Neuronal stem cell (in vitro differentiated cells): Measurements from ENCODE around the gene ADRM1.
A peak's percentile ranks its signal among the peaks of the same experiment; 100 is the strongest.

Experiments used
- DNase-seq: peaks from one replicate; pipeline ENCODE4 v3.0.0-alpha.2; 2013; ENCODE audit warnings: low spot score
- H2AFZ ChIP-seq: one replicate; pipeline ENCODE4 v1.6.1; 2013; ENCODE audit warnings: mild to moderate bottlenecking, low read length, inconsistent platforms
- H2AK5ac ChIP-seq: 2 replicates; pipeline ENCODE4 v1.6.1; 2013; ENCODE audit warnings: low read depth, mild to moderate bottlenecking, inconsistent platforms, low read length, moderate library complexity, mixed read lengths
- H2BK120ac ChIP-seq: 2 replicates; pipeline ENCODE4 v1.6.1; 2013; ENCODE audit warnings: low read depth, mild to moderate bottlenecking, inconsistent platforms, low read length, moderate library complexity, mixed read lengths
- H2BK12ac ChIP-seq: one replicate; pipeline ENCODE4 v1.6.1; 2013; ENCODE audit warnings: low read length, inconsistent platforms
- H2BK15ac ChIP-seq: 2 replicates; pipeline ENCODE4 v1.6.1; 2013; ENCODE audit warnings: mild to moderate bottlenecking, low read length, inconsistent platforms, mixed read lengths
- H2BK5ac ChIP-seq: one replicate; pipeline ENCODE4 v1.6.1; 2013; ENCODE audit warnings: inconsistent platforms, mild to moderate bottlenecking, low read length, moderate library complexity
- H3K14ac ChIP-seq: one replicate; pipeline ENCODE4 v1.6.1; 2013; ENCODE audit warnings: low read length, inconsistent platforms
- H3K18ac ChIP-seq: 2 replicates; pipeline ENCODE4 v1.6.1; 2013; ENCODE audit warnings: low read length, inconsistent platforms
- H3K23ac ChIP-seq: 2 replicates; pipeline ENCODE4 v1.6.1; 2013; ENCODE audit warnings: low read depth, mild to moderate bottlenecking, mixed read lengths, low read length, inconsistent platforms; ENCODE audit not compliant: poor library complexity
- H3K27ac ChIP-seq: replicated peaks from 3 replicates; pipeline ENCODE4 v1.5.1; 2013; ENCODE audit warnings: low read length, inconsistent platforms
- H3K27me3 ChIP-seq, 3 experiments: 2 replicates each; pipeline ENCODE4 v1.6.1; 2013; ENCODE audit warnings: low read length in 3 of 3, mild to moderate bottlenecking in 2 of 3, inconsistent platforms in 1 of 3, low read depth in 1 of 3, mixed read lengths in 1 of 3, moderate library complexity in 1 of 3; ENCODE audit not compliant: control insufficient read depth in 3 of 3, insufficient read depth in 3 of 3
- H3K36me3 ChIP-seq, 2 donors: replicated peaks in 1 of 2; 2 replicates each; pipeline ENCODE4 v1.6.1; 2013; ENCODE audit warnings: low read length in 2 of 2; ENCODE audit not compliant: control insufficient read depth in 2 of 2, insufficient read depth in 2 of 2
- H3K4ac ChIP-seq: 2 replicates; pipeline ENCODE4 v1.6.1; 2013; ENCODE audit warnings: inconsistent platforms, mild to moderate bottlenecking, low read length, moderate library complexity
- H3K4me1 ChIP-seq, 2 donors: 1 replicate in 1 of 2; 2 replicates in 1 of 2; pipeline ENCODE4 v1.6.1; 2013; ENCODE audit warnings: low read length in 2 of 2, low read depth in 1 of 2; ENCODE audit not compliant: control insufficient read depth in 2 of 2, insufficient read depth in 1 of 2
- H3K4me2 ChIP-seq: one replicate; pipeline ENCODE4 v1.6.1; 2013; ENCODE audit warnings: mild to moderate bottlenecking, low read length, inconsistent platforms; ENCODE audit not compliant: insufficient read depth, poor library complexity, severe bottlenecking
- H3K4me3 ChIP-seq, 2 donors: 2 replicates each; pipeline ENCODE4 v1.5.1; 2013; ENCODE audit warnings: low read length in 2 of 2, mild to moderate bottlenecking in 2 of 2, inconsistent platforms in 1 of 2, moderate library complexity in 1 of 2
- H3K79me1 ChIP-seq: one replicate; pipeline ENCODE4 v1.6.1; 2013; ENCODE audit warnings: low read depth, mild to moderate bottlenecking, inconsistent platforms, low read length, moderate library complexity
- H3K9ac ChIP-seq: one replicate; pipeline ENCODE4 v1.6.1; 2013; ENCODE audit warnings: mild to moderate bottlenecking, low read depth, low read length, inconsistent platforms; ENCODE audit not compliant: poor library complexity
- H3K9me3 ChIP-seq, 2 donors: replicated peaks in 1 of 2; 2 replicates each; pipeline versions ENCODE3 to v1.6.1; 2013; ENCODE audit warnings: low read length in 2 of 2, mild to moderate bottlenecking in 2 of 2, inconsistent platforms in 1 of 2, low read depth in 1 of 2, mixed read lengths in 1 of 2, moderate library complexity in 1 of 2; ENCODE audit not compliant: control insufficient read depth in 2 of 2, insufficient read depth in 1 of 2
- H4K8ac ChIP-seq: one replicate; pipeline ENCODE4 v1.6.1; 2013; ENCODE audit warnings: low read depth, mild to moderate bottlenecking, inconsistent platforms, low read length, moderate library complexity
- H4K91ac ChIP-seq: one replicate; pipeline ENCODE4 v1.6.1; 2013; ENCODE audit warnings: low read length, low read depth, mild to moderate bottlenecking, inconsistent platforms; ENCODE audit not compliant: poor library complexity
- WGBS, 2 donors: extraction: QIAGEN DNeasy Blood & Tissue Kit; methylation state at CpG; one replicate each; pipeline ENCODE4 v1.1.7; 2013; ENCODE audit warnings: missing lambda C conversion rate in 2 of 2, mixed read lengths in 1 of 2; ENCODE audit not compliant: insufficient read length in 2 of 2, insufficient replicate concordance in 1 of 2; ENCODE audit errors: extremely low coverage in 2 of 2; 5-methylcytosine and 5-hydroxymethylcytosine counted together

The ADRM1 gene

GRCh38 chr20:62286493-62287064 lies 16.2 kb upstream of the ADRM1 start:
- Histone ChIP-seq H3K4ac (no peak overlapping the region), H2BK15ac (no peak overlapping the region), H3K27me3 (no peaks in the 10 kb centered on the region), H3K4me1 (no peaks in the 10 kb centered on the region), H3K36me3 (peaks cover 32 to 82% of the 10 kb centered on the region in 2 donors), H2BK12ac (no peak overlapping the region), H3K14ac (no peak overlapping the region), H3K4me3 (no peak overlapping the region), H3K9ac (no peak overlapping the region), H3K9me3 (peaks cover 0 to 3% of the 10 kb centered on the region in 2 donors), H4K91ac (no peak overlapping the region), H3K4me2 (no peak overlapping the region), H3K23ac (no peak overlapping the region), H3K27ac (no peak overlapping the region), H2BK120ac (no peak overlapping the region), H3K79me1 (no peaks in the 10 kb centered on the region), H4K8ac (no peak overlapping the region), H2AK5ac (no peak overlapping the region), H3K18ac (no peak overlapping the region), H2BK5ac (no peak overlapping the region), H2AFZ (no peak overlapping the region)
- WGBS, 2 donors, result no CpG with 5 or more reads among the region's 25 CpGs
- no peak for DNase-seq

GRCh38 chr20:62287129-62287528 lies 15.7 kb upstream of the ADRM1 start:
- Histone ChIP-seq H3K23ac (no peak overlapping the region), H3K9ac (no peak overlapping the region), H2BK15ac (no peak overlapping the region), H3K14ac (no peak overlapping the region), H2AFZ (no peak overlapping the region), H4K91ac (no peak overlapping the region), H3K27ac (no peak overlapping the region), H3K18ac (no peak overlapping the region), H2AK5ac (no peak overlapping the region), H4K8ac (no peak overlapping the region), H2BK120ac (no peak overlapping the region), H3K4me3 (no peak overlapping the region), H3K9me3 (peaks cover 0 to 5% of the 10 kb centered on the region in 2 donors), H3K4me2 (no peak overlapping the region), H3K27me3 (no peaks in the 10 kb centered on the region), H3K4me1 (no peaks in the 10 kb centered on the region), H2BK12ac (no peak overlapping the region), H3K4ac (no peak overlapping the region), H3K79me1 (no peaks in the 10 kb centered on the region), H3K36me3 (peaks cover 32 to 82% of the 10 kb centered on the region in 2 donors), H2BK5ac (no peak overlapping the region)
- WGBS, 2 donors, result no CpG with 5 or more reads among the region's 6 CpGs
- no peak for DNase-seq

- Histone ChIP-seq H3K4me3 (no peak overlapping the region), H3K27me3 (no peaks in the 10 kb centered on the region), H3K14ac (no peak overlapping the region), H2BK5ac (no peak overlapping the region), H3K4me1 (no peaks in the 10 kb centered on the region), H3K18ac (no peak overlapping the region), H2BK12ac (no peak overlapping the region), H2BK120ac (no peak overlapping the region), H3K9ac (no peak overlapping the region), H3K4ac (no peak overlapping the region), H2AFZ (no peak overlapping the region), H2AK5ac (no peak overlapping the region), H3K36me3 (peaks cover 30 to 78% of the 10 kb centered on the region in 2 donors), H4K8ac (no peak overlapping the region), H3K9me3 (peaks cover 0 to 7% of the 10 kb centered on the region in 2 donors), H2BK15ac (no peak overlapping the region), H4K91ac (no peak overlapping the region), H3K79me1 (no peaks in the 10 kb centered on the region), H3K4me2 (no peak overlapping the region), H3K27ac (no peak overlapping the region), H3K23ac (no peak overlapping the region)
- no peak for DNase-seq
- WGBS, 2 donors, result no CpG with 5 or more reads among the region's 12 CpGs
Measured at GRCh38 chr20:62287759-62288534, 14.8 kb upstream of the ADRM1 start.

GRCh38 chr20:62288535-62289105 lies 14.2 kb upstream of the ADRM1 start:
- H2BK15ac ChIP-seq, result no peak overlapping the region
- no peak overlapping the region for H3K4ac ChIP-seq
- no peak overlapping the region for H3K23ac ChIP-seq
- no peak overlapping the region for H3K4me2 ChIP-seq
- H2BK12ac ChIP-seq, result no peak overlapping the region
- H2AK5ac ChIP-seq, result no peak overlapping the region
- peaks cover 31 to 76% of the 10 kb centered on the region in 2 donors for H3K36me3 ChIP-seq
- H3K79me1 ChIP-seq, result no peaks in the 10 kb centered on the region
- peak overlapping the region; percentile 50 for H3K9ac ChIP-seq
- DNase-seq, result no peak
- no peak overlapping the region for H4K91ac ChIP-seq
- H2AFZ ChIP-seq, result no peak overlapping the region
- H3K14ac ChIP-seq, result no peak overlapping the region
- H3K27me3 ChIP-seq, result no peaks in the 10 kb centered on the region
- H3K27ac ChIP-seq, result no peak overlapping the region
- H2BK120ac ChIP-seq, result no peak overlapping the region
- no peak overlapping the region for H2BK5ac ChIP-seq
- no peak overlapping the region for H3K18ac ChIP-seq
- peaks cover 0 to 7% of the 10 kb centered on the region in 2 donors for H3K9me3 ChIP-seq
- WGBS, 2 donors, result no CpG with 5 or more reads among the region's 15 CpGs
- no peaks in the 10 kb centered on the region for H3K4me1 ChIP-seq
- H4K8ac ChIP-seq, result peak overlapping the region; percentile 17
- no peak overlapping the region for H3K4me3 ChIP-seq
